Measurements from ENCODE around the gene FAM120A. TPM values are rescaled to one million over a fixed set of nuclear protein-coding genes. Genes with fewer than 3 reads are reported as not detected.
A peak's percentile ranks its signal among the peaks of the same experiment; 100 is the strongest.

The FAM120A gene
- total and polyA plus RNA-seq, 9 of the 15 experiments (the other 6 are each of a cell fraction or from before 2014, with no cell fraction given) = 8.7 to 71.0 (median 42.2) TPM

DNA sequence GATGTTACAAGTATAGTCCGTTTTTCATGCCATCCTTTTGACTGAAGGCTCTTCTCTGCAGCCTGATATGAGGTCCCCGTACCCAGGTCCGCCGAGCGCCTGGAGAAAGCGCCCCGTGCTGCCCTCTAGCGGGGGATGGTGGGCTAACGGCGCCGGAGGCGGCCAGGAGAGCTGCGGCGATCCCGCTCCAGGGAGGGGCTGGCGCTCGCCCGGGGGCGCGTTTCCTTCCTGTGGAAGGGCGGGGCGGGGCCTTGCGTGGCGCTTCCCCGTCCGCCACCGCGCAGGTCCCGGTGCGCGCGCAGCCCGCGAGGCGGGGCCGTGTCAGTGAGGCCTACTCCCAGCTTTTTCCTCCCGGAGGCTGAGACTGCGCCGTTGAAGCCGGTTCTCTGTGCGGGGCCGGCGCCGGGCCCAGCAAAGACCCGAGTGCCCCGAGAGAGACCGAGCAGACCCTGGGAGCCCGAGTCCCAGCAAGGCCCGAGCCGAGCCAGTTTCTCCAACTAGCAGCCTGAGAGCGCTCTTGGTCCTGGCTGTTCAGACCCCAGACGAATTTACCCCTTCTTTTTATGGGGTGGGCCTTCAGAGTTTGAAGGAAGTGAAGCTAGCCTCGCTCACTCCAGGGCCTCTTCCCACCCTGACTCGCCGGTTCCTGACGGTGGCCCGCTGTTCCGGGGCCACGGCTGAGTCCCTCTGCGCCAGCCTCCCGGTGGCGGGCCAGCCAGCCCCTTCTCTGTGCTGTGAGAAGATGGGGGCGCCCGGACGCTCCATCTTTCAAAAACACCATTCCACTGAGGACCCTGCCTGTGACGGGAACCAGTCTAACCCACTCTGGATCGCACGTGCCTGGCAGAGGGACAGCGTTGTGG, 115.2 kb downstream of the FAM120A start (continued):
- peak; percentile 21 for TF ChIP-seq POU5F1 (IDR thresholded peaks at IDR 0.05; ENCODE audit: borderline replicate concordance, low read depth, low read length, partially characterized antibody)
- TF ChIP-seq POLR2G (IDR thresholded peaks at IDR 0.05; ENCODE audit: low read depth, low read length) = peak; percentile 95
- TF ChIP-seq, protein P1, sequence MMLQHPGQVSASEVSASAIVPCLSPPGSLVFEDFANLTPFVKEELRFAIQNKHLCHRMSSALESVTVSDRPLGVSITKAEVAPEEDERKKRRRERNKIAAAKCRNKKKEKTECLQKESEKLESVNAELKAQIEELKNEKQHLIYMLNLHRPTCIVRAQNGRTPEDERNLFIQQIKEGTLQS (IDR thresholded peaks at IDR 0.05) = no peak
- TF ChIP-seq, protein P1 (CRISPR knock-in tag; conservative IDR thresholded peaks at IDR 0.05) = no peak
- TF ChIP-seq SREBF2 (CRISPR knock-in tag; IDR thresholded peaks at IDR 0.05) = no peak
- TF ChIP-seq HINFP (tag; conservative IDR thresholded peaks at IDR 0.05; ENCODE audit: low read depth) = peak; percentile 68; the same call in 1 of the 2 replicates
- TF ChIP-seq GTF2A2 (tag; IDR thresholded peaks at IDR 0.05) = no peak
- TF ChIP-seq ZNF282 (CRISPR knock-in tag; IDR thresholded peaks at IDR 0.05) = no peak
- TF ChIP-seq SRF (CRISPR knock-in tag; IDR thresholded peaks at IDR 0.05) = no peak
- TF ChIP-seq NRF1 (conservative IDR thresholded peaks at IDR 0.05 in 1 of 2, IDR thresholded peaks at IDR 0.05 in 1 of 2) = peak; percentile 95
- no peak for TF ChIP-seq ZEB2 (IDR thresholded peaks at IDR 0.05)
- TF ChIP-seq PTRF (tag; IDR thresholded peaks at IDR 0.05) = no peak
- TF ChIP-seq TOE1 (IDR thresholded peaks at IDR 0.05; ENCODE audit: borderline replicate concordance) = no peak
- no peak for TF ChIP-seq TOE1 (CRISPR knock-in tag; IDR thresholded peaks at IDR 0.05; ENCODE audit: borderline replicate concordance, low read depth)
- no peak for TF ChIP-seq ARID4B (CRISPR knock-in tag; IDR thresholded peaks at IDR 0.05)
- no peak for TF ChIP-seq KDM1A (IDR thresholded peaks at IDR 0.05)
- no peak for TF ChIP-seq LCOR (CRISPR knock-in tag; IDR thresholded peaks at IDR 0.05)
- peak; percentile 54 for TF ChIP-seq KLF16 (IDR thresholded peaks at IDR 0.05)
- TF ChIP-seq KLF13 (tag; IDR thresholded peaks at IDR 0.05; ENCODE audit: borderline replicate concordance, low read depth) = no peak
